ENCODE measurements around the gene ATE1. TPM values are rescaled to one million over a fixed set of nuclear protein-coding genes. Genes with fewer than 3 reads are reported as not detected.

ATE1 gene
- total RNA-seq, 1 experiment from 2014 or later: 39.2 TPM

DNA sequence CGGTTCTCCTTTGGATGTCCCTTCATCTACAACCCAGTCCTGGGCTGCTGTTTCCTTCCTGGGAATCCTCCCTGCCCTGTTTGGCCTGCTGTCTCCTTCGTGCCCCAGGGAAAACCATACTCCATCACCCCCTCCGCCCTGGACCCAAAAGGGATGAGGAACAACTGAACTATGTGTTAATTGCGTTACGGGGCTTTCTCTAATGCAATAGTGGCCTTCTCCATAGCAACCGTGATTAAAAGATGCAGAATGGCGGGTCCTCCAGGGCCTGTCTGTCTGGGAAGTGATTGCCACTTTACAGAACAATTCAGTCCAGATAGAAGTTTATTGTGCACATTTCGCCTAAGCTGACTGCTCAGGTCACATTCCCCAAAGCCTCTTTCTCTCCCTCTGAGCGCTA, 217.6 kb downstream of the ATE1 start:
- H3K4me3 ChIP-seq (replicated peaks in 1 of 2; ENCODE audit: low read depth in 1 of 2, low read length in 2 of 2): no peak overlapping the region
- no peak overlapping the region for H2AFZ ChIP-seq (ENCODE audit: low read depth, low read length, poor library complexity, severe bottlenecking)
- CTCF ChIA-PET: interaction anchor here (0.6 kb wide), 1 partner anchor 27 kb away, joined by 3 read pairs; no protein-coding TSS in a partner anchor
- BruUV-seq (replicated peaks): no TSS peak
- no peak for ATAC-seq
- POLR2A ChIA-PET: no interaction called here
- no peaks in the 10 kb centered on the region for H3K36me3 ChIP-seq (ENCODE audit: control insufficient read depth in 1 of 2, insufficient read depth in 2 of 2, low read length in 2 of 2)
- H3K9ac ChIP-seq (ENCODE audit: low read length): no peak overlapping the region
- TF ChIP-seq POLR2AphosphoS5 (IDR thresholded peaks at IDR 0.05; ENCODE audit: low read depth, low read length) (no peak), RAD21 (IDR thresholded peaks at IDR 0.05; ENCODE audit: low read depth) (no peak), CEBPB (IDR thresholded peaks at IDR 0.05; ENCODE audit: low read depth) (no peak), SP1 (IDR thresholded peaks at IDR 0.05; ENCODE audit: low read depth) (no peak), ZNF274 (IDR thresholded peaks at IDR 0.05; ENCODE audit: low read depth, low read length) (no peak), YY1 (IDR thresholded peaks at IDR 0.05; ENCODE audit: extremely low read depth, insufficient replicate concordance, low read depth, low read length) (no peak), REST (IDR thresholded peaks at IDR 0.05; ENCODE audit: low read depth) (no peak), TCF7L2 (IDR thresholded peaks at IDR 0.05; ENCODE audit: borderline replicate concordance, extremely low read depth, insufficient read depth, insufficient read length) (no peak), EGR1 (IDR thresholded peaks at IDR 0.05; ENCODE audit: low read depth) (no peak), JUND (IDR thresholded peaks at IDR 0.05) (no peak), POLR2A (IDR thresholded peaks at IDR 0.05; ENCODE audit: borderline replicate concordance, extremely low read depth, insufficient read depth, insufficient read length) (no peak), ZBTB33 (IDR thresholded peaks at IDR 0.05; ENCODE audit: extremely low read depth, insufficient replicate concordance, low read length) (no peak), CBX3 (IDR thresholded peaks at IDR 0.05; ENCODE audit: low read depth) (no peak), ZFX (IDR thresholded peaks at IDR 0.05) (no peak), CTCF (IDR thresholded peaks at IDR 0.05 in 2 of 3, conservative IDR thresholded peaks at IDR 0.05 in 1 of 3; ENCODE audit: borderline replicate concordance in 1 of 3, insufficient read depth in 1 of 3, low read depth in 2 of 3, low read length in 2 of 3) (no peak), ELF1 (IDR thresholded peaks at IDR 0.05; ENCODE audit: borderline replicate concordance, low read depth) (no peak), SRF (IDR thresholded peaks at IDR 0.05; ENCODE audit: low read depth) (no peak)
- TF ChIP-seq, protein P1, sequence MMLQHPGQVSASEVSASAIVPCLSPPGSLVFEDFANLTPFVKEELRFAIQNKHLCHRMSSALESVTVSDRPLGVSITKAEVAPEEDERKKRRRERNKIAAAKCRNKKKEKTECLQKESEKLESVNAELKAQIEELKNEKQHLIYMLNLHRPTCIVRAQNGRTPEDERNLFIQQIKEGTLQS (IDR thresholded peaks at IDR 0.05): no peak
- TF ChIP-seq, protein P2, sequence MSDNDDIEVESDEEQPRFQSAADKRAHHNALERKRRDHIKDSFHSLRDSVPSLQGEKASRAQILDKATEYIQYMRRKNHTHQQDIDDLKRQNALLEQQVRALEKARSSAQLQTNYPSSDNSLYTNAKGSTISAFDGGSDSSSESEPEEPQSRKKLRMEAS (IDR thresholded peaks at IDR 0.05): no peak
- H3K27me3 ChIP-seq (ENCODE audit: insufficient read depth, low read length): peaks cover 4% of the 10 kb centered on the region; the same call in 1 of the 2 replicates
- H3K9me3 ChIP-seq (ENCODE audit: control insufficient read depth in 1 of 2, insufficient read depth in 1 of 2, low read depth in 1 of 2, low read length in 2 of 2): no peaks in the 10 kb centered on the region
- H3K79me2 ChIP-seq (ENCODE audit: insufficient read depth, low read length): no peaks in the 10 kb centered on the region
- RAD21 ChIA-PET (ENCODE audit: low non-redundant PET in 1 of 2, low total read pairs in 2 of 2, uncharacterized antibody in 2 of 2, unreplicated experiment in 2 of 2): interaction anchor here in 1 of 2 experiments (0.7 kb wide), 1 partner anchor 72 kb away, joined by 6 read pairs; no protein-coding TSS in a partner anchor
- no peak overlapping the region for H3K27ac ChIP-seq (ENCODE audit: low read depth, low read length)
- DNase-seq (ENCODE audit: low read depth, low spot score): no peak
- no peak overlapping the region for H3K4me2 ChIP-seq (ENCODE audit: low read length)
- intact Hi-C loops (cut with micrococcal nuclease): no loop called here
- H3K9me2 ChIP-seq (ENCODE audit: insufficient read depth): no peaks in the 10 kb centered on the region
- H3K4me1 ChIP-seq (ENCODE audit: control insufficient read depth in 1 of 2, insufficient read depth in 2 of 2, low read length in 2 of 2): no peaks in the 10 kb centered on the region
- no peaks in the 10 kb centered on the region for H4K20me1 ChIP-seq (ENCODE audit: insufficient read depth)

Measured in HCT116 (cell line).